Epidermal melanocyte (primary cell): Measurements from ENCODE around the gene UAP1L1.
"Not testable (repeated sequence)": the region's sequence is repeated elsewhere in the genome, so short reads cannot be mapped to it uniquely, and the experiment has no call there.

ENCODE experiments used
- DNase-seq: peaks from one replicate; pipeline ENCODE4 v3.0.0; 2011; ENCODE audit warnings: low spot score; ENCODE audit not compliant: insufficient read length

UAP1L1 gene

DNA sequence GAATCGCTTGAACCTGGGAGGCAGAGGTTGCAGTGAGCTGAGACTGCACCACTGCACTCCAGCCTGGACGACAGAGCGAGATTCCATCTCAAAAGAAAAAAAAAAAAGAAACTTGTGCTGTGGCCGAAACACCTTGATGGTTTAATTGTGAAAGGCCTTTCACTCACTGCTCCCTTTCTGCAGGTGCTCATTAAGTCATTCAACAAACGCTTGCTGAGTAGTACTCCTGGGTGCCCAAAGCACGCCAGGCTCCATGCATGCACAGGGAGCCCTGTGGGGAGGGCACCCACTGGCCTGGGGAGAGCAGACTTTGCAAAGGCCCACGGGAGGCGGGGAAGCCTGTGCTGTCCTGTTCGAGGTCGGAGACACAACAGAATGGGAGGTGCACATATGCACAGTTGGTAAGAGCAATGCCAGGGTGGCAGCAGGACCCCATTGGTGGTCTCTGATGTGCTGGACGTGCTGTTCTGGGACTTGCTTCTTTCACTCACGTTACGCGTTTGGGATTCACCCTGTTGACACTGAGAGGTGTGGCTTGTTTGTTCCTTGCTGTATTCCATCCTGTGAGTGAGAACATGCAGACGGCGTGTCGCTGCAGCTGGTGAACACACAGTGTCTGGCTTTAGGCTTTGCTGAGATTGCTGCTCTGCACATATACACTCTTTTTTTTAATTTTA is 20.4 kb upstream of the UAP1L1 start:
- no peak for DNase-seq

DNA sequence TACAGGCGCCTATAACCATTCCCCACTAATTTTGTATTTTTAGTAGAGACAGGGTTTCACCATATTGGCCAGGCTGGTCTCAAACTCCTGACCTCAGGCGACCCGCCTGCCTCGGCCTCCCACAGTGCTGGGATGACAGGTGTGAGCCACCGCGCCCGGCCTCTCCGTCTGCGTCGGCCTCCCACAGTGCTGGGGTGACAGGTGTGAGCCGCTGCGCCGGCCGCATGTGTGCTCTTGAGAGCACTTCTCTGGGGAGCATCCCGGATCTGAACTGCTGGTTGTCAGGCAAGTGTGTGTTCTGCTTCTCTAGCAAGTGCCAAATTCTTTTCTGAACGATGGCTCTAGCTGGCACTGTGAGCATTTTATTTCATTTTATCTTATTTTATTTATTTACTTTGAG is 19.8 kb upstream of the UAP1L1 start:
- DNase-seq = no peak

DNA sequence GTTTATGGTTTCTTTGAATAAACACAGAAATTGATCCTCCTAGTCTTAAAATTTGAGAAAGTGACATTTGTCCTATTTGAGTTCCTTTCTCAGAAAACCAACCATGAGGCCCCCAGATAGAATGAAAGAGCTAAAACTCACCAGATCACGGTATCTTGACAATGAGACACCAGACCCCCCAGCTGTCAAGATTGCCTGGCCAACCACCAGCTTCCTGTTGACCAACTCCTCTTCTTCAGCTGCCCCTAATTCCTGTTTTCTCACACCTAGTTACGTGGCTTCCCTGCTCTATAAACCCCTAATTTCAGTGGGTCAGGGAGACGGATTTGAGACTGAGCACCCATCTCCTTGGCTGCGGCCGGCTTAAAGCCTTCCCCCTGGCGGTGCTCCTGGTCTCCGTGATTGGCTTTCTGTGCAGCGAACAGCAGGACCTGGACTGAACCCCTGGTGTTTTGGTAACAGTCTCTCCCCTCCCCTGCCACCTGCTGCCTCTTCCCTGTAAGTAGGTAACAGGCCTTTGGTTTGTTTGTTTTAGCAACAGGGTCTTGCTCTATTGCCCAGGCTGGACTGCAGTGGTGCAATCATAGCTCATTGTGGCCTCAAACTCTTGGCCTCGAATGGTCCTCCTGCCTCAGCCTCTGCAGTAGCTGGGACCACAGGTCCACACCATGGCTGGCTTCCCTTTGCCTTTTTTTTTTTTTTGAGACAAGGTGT is 18.6 kb upstream of the UAP1L1 start:
- no peak for DNase-seq

DNA sequence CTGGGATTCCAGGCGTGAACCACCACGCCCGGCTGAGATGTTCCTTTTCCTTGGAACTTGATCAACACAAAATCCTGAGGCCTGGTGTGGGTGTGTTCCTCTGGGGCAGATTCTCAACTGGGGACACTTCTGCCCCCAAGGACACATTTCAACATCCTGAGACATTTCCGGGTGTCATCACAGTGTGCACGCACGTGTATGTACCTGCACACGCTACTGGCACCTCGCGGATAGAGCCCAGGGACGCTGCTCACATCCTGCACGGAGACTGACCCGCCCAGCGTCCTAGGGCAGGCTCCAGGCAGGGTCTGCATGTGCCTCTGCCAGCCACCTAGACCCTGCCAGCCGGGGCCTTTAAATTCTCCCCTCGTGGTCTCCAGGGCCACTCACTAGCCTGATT is 14.9 kb upstream of the UAP1L1 start:
- no peak for DNase-seq

DNA sequence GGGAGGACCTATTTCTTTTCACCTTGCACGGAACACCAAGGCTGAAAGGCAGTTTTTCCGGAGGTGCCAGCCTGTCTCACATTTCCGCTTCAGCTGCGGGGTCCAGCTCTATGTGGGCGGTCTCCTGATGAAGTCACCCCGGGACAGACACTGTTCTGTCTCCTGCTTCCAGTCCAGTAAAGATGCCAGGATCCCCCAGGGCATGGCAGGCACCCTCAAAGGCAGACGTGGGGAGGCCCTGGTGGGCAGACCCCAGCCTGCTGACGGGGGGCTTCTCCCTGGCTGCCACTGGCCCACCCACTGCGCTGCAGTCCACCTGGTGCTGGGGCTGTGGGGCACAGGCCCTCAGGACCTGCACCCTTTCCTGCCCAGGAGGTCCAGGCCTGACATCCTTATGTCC is 14.5 kb upstream of the UAP1L1 start:
- DNase-seq = not testable (repeated sequence)

DNA sequence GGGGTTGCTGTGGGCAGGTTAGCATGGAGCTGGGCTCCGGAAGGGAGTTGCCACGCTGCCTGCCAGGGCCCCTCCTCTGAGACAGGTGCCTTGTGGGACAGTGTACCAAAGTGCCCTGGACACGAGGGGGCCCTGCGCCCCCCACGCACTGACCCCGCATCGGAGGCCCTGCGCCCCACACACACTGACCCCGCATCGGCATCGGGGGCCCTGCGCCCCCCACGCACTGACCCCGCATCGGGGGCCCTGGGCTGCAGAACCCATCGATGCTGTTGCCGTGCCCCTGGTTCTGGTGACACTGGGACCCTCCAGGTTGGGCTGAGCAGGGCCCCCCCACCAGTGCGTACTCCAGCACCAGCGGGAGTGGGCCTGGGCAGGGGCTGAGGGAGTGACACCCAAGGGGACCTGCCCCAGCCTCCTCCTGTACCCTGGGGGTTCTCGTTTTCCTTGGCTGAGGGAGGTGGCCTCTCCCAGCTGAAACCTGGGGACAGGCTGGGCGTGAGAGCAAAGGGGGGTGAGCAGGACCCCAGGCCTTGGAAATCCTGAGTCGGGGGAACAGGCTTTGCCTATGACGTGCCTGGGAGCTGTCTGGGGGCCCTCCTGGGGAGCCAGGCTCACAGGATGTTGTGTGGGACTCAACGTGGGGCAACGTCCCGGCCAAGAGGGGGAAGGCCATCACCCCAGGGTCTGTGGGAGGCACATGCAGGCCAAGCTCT is 13.8 kb upstream of the UAP1L1 start:
- no peak for DNase-seq

DNA sequence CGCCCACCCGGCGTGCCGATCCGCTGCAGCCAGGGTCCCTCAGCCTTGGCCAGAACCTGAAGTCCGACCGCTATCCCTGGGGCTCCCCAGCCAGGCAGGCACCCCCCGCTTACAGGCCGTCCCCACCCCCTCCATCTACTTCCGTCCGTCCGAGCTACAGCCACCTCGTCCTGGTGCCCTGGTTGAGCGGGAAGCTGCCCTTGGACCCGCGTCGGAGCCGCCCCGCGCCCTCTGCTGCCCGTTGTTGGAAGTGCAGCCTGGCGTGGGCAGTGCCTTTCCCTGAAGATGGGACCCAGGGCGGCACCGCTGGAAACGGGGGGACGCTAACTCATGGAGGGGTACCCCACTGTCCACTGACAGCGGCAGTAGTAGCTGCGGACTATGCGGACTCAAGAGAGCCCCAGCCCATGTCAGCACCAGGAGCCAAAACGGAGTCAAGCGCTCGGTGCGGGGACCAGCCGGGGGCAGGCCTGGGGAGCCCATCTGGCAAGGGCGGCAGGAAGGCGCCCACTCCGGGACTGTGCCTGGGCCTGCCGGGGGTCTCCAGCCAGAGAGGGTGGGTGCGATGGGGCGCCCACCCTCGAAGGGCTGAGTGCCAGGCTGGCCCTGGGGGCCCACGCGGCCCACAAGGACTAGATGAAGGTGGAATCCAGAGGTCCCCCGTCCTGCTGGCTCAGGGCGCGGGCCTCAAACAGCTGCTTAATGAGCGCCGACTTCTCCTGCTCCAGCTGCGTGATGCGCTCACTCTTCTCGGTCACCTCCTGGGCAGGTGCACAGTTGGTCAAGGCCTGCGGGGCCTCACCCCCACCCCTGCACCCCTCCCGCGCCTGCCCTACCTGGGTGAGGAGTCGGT is 13.1 kb upstream of the UAP1L1 start:
- no peak for DNase-seq

DNA sequence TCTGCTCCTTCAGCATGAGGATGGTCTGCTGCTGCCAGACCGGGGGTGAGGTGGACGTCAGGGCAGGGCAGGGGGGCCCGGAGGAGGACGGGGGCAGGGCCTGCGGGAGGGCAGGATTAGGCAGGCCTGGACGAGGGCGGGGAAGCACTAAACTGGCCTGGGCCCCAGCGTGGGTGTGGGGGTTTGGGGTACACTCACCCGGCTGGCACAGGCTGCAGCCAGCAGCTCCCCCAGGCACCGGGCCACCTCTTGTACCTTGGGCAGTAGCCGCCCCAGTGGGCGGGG is 12.5 kb upstream of the UAP1L1 start:
- DNase-seq = no peak

DNA sequence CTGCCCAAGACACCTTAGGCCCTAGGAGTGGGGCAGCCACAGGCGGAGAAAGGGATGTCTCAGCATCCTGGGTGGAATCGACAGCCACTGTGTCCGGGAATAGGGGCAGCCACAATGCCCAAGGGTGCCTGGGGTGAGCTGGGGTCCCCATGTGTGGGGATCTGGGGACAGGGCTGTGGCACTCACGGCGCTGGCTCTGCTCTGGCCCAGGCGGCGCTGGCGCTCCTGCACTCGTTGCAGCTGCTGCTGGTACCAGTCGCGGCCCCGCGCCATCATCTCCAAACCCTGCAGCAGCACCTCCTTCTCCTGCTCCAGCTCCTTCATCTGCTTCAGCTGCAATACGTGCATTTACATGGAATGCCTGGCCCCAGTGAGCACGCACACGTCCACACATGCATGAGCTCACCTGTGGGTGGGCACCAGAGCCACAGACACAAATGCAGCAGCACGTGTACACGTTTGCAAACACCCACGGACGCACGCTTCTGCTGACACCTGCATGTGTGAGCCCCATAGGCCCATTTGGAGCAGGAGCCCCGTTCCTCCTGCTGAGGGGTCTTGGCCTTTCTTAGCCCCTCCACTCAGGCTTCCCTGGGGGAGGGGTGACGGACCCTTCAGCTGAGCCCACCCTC is 11.9 kb upstream of the UAP1L1 start:
- DNase-seq = no peak

DNA sequence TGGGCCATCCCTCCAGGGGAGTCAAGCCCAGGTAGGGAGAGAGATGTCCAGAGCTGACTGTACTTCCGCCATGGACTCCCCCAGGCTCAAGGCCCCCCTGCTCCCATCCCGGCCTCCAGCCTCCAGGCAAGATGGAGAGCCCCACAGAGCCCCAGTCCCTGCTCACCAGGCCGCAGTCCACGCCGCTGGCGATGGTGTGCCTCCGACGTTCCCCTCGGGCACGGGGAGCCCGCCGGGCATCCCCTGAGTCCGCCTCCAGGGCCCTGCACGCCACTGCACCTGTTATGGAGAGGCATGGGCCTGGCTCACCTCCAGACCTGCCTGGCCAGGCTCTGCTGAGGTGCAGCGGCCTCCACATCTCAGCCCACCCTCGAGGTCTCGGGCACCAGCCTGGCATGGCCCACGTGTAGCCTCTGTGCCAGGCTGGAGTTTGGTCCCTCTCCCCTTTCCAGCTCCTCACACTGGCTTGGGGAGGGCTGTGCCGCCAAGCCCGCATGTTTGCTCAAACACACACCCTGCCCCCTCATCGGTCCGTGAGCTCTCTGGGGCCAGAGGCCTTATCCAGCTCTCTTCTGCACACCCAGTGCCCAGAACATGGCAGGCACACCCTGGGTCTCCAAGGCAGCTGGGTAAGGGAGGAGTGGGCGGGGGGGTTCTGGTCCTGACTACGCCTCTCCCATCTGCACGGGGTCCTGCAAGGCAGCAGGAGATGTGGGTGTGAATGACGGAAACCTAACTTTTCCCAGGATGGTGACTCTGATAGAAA is 11.0 kb upstream of the UAP1L1 start:
- no peak for DNase-seq

DNA sequence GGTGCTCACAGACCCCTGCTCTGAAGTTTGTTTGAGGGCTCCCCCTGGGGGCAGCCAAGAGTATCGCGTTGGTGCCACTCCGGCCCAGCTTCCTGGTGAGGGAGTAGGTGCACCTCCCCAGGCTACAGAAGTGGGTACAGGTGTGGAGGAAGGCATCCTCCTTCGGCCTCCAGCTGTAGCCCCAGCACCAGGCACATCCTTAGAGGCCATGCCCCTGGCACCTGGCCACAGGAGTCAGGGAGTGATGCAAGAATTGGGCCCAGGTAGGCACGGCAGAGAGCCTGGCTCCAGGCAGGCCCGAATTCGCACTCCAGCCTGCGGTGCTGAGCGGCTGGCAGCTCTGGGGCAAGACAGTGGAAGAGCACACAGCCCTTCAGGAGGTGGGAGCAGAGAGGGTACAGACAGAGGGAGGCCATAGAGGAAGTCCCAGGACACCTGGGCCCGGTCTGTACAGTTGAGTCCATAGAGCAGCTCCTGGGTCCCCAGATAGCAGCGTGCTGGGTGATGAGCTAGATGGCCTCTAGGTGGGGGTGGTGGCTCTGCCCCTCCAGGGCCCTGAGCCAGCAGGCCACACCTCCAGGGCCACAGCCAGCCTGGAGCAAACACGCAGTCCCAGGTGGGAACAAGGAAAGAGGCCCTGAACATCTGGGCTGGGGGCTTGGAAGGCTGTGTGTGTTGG is 9.3 kb upstream of the UAP1L1 start:
- peak; percentile 83 for DNase-seq

DNA sequence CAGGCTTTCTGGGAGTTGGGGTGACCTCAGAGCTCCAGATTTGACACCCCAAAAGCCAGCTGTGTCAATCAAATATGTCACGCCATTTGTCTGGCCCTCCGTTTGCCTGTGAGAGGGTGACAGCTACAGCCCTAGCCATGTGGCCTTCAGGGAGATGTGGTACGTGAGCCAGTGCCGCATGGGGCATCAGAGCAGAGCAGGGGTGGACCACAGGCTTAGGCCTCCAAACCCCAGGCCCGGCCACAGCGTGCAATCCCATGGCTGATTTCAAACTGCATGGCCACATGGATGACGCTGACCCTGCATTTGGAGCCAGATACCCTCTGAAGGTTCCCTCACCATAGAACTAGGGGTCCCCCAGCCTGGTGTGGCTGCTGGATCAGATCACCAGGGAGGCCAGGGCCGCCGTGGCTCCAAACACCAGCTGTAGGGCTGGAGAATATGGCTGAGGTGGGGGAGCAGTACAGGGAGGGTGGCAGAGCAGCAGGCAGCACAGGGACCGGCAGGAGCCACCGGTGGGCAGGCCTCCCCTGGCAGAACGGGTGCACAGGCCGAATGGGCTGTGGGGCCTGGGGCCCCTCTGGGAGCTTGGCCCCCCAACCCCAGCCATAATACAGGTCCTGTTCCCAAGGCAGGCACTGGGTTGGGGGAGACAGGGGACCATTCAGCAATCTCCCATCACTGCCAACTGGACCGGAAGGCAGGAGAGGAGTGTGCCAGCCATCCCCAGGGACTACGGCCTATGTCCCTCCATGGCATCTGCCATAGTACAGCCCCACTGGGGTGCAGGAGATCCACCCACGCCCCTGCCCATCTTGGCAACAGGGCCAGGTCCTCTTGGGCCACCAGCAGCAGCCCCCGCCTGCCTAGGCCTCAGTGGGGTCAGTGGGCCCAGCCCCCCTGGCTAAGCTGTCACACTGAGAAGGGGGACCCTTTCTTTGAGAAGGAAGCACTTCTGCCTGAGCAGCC is 8.5 kb upstream of the UAP1L1 start:
- no peak for DNase-seq

DNA sequence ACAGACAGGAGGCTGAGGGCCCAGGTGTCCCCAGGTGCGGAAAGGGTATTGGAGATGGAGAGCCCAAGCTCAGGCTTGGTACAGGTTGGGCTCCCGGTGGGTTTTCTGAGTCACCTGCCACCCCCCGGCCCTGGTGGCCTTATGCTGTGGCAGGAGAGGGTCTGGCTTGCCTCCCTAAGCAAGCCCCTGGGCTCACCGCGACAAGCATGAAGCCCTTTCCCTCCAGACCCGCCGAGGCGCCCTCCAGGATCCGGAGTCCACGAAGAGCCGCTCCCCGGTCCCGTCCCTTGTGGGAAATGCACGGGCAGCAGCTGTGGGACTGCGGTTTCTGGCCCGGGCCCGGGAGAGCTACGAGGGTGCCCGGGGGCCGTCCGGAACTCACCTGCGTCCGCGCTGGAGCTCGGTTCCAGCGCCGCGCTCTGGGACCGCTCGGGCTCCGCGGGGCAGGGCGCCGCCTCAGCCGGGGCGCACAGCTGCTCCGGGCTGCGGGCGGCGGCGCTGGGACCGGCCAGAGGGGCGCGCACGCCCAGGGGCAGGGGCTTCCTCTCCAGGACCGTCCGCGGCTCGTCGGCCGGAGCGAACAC is 7.7 kb upstream of the UAP1L1 start:
- DNase-seq = no peak

DNA sequence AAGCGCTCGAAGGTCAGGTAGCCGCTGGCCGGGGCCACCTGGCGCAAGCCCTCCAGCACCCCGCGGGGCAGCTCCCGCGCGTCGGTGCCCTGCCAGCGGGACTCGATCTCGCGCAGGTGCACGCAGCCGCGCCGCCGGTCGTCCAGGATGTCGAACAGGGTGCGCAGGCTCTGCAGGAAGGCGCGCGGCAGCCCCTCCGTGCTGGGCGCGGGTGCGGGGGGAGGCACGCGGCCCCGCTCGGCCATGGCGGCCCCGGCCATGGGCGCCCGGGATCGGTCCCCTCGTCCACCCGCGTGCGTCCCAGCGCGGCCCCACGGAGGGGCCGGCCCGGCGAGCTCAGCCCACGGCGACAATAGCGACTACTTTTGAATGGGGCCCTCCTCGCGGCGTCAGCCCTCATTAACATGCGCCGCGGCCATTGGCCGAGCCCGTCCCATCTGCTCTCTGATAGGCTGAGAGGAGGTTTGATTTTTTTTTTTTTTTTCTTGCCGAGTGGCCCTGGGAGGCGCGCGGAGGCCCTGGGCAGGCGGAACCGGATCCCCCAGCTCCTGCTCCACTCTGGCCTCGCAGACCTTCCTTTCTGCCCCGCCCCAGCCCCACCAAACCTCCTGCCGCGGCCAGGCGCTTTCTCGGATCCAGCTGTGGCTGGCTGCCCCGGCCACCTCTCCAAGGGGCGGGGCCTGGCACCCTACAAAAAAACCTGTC is 7.0 kb upstream of the UAP1L1 start, which contains the start of gene SAPCD2:
SAPCD2 (minus strand) TSS at position 357 of the 705 bp plus-strand sequence; CDS start at position 260, 97 bp downstream.
- peak; percentile 89 for DNase-seq

DNA sequence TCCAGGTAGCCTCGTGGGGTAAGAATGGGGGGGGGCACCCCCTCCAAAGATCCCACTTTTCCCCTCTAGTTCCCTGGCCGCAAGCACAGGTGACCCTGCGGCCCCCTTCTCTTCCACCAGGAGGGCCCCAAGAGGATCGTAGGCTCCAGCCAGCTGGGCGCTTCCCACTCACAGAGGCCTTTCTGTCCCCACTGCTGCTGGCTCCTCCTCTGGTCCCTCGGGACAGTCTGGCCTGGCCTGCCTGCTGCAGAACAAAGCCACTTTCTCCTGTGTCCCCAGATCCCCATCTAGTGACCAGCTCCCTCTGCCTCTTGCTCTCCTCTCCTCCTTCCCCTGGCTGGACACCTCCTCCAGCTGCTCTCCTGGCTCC is 6.4 kb upstream of the UAP1L1 start:
- DNase-seq = no peak

DNA sequence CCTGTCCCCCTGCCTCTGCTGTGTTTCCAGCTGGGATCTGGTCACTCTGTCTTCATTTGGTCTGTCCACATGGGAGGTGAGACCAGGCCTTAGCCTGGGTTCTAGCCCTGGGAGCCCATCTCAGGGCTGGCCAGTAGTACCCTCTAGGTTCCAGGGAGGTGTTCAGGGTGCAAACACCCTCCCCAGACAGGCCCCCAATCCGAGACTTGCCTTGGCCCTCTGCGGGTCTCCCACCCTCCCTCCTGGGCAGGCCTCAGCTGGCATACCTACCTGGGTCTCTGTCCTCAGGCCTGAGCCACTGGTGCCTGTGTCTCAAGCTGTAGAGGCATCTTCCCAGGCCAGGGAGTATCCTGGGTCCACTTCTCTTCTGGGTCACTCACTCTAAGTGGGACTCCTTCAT is 6.0 kb upstream of the UAP1L1 start:
- DNase-seq = no peak

DNA sequence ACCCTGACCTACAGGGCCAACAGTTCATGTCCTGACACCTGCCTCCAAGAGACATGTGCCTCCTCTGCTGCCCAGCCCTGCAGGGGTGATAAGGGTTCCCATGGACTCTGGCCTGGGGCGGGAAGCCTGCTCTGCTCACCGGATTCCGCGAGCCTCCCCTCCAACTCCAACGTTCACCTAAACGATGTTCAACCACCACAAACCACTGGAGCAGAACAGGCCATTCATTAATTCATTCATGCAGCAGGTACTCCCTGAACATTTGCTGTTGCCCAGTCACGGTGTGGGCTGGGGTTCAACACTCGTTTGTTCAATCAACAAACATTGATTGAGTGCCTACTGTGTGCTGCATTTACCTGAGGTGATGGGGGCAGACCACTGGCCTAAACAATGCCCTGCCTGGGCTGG is 3.3 kb upstream of the UAP1L1 start:
- DNase-seq = no peak
